Measurements from ENCODE around the gene IPCEF1.

The IPCEF1 gene

DNA sequence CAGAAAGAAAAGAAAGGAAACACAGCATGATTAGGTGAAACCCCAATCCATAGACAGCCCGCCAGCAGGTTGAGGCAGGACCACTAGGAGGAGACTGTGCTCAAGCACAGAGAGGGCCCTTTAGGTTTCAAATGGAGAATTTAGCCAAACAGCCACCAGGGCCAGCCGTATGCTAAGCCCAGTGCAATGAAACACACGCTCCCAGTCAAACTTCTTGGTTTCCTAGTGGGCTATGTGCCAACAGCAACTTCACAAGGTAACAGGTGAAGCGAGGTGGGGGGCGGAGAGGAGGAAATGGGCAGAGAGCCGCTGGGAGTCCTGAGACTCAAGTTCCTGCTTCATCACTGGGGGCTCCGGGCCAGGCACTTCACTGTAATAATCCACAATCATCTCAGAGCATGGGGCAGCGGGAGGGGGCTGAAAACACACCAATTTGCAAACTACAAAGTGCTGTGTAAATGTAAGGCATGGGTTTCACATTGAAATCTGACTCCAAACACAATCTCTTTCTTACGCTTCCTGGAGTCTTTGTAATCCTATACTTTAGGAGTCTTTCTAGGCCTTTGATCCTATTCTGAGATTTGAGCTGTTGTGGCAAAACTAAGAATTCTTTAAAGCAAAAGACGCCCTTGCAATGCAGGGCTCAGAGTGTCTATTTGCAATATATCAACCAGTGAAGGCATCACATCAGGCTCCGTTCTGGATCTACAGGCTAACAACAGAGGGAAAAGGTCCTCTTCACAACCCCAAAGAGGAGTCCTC lies 200.3 kb downstream of the IPCEF1 start:
- DNase-seq, result peak; percentile 40

DNA sequence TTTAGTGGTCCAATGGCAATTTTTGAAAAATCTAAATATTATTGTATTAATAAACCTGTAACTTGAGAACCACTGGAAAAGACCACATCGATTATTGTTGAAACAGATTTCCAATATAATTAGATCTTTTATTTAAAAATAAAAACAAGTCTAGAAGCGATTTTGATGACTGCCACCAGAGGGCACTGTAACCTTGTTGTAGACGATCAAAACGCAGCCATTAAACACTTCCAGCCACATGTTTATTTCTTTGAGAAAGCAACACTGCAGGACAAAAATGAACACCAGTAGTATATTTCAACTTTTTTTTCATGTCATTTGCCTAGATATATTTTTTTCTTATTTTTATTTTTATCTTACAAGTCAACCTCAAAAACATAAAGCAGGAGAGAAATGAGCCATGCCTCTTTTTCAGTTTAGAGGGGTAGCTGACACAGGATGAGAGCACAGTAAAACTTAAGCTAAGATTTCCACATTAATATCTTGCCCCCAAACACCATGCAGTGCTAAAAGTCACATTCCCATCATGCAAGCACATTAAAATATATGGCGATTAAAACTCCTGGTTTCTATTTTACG lies 202.1 kb downstream of the IPCEF1 start:
- DNase-seq, result peak; percentile 74

DNA sequence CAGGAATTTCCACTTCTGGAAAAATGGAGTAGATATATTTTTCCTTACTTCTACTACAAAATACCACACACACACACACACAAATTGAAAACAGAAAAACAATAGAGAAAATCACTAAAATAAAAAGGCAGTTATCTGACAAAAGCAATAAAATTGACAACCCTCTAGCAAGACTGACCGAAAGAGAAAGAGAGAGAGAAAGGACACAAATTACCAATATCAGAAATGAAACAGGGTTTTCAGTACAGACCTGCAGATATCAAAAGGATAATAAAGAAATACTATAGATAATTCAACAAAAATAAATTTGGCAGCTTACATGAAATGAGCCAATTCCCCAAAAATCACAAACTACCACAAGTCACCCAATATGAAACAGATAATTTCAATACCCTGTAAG lies 212.8 kb downstream of the IPCEF1 start:
- no peak for DNase-seq

DNA sequence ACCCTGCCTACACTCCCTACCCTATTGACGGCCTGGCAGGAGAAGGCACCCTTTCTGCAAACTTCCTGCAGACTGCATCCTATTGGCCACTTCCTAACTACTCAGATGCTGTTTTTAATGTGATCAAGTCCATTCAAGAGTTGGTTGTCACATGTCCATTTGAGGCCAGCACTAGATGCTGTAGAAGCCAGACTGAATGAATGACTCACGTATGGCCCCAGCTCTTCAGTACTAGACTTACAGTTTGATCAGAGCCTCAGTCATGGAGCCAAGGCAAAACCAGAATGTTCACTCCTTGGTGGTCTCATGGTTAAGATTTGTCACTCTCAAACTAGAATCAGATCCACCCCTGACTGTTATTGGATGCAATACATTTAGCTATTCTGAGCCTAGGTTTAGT lies 215.9 kb downstream of the IPCEF1 start:
- no peak for DNase-seq

DNA sequence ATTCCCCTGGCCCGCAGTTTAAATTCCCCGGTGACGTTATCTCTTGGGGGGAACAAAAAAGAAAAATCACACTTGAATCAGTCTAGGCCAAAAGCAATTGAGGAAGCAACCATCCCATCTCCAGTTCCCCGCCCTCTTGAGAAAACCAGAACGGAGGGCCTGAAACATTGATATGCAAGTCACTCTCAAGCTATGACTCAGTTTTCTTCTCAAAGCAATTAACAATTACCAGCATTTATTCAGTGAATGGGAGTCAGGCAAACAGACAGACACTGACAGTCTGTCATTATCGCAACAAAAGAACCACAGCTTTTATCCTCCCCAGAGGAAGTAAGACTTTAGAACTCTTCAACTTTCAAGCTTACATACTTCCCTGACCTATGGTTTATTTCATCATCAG lies 216.7 kb downstream of the IPCEF1 start:
- DNase-seq, result peak; percentile 43

DNA sequence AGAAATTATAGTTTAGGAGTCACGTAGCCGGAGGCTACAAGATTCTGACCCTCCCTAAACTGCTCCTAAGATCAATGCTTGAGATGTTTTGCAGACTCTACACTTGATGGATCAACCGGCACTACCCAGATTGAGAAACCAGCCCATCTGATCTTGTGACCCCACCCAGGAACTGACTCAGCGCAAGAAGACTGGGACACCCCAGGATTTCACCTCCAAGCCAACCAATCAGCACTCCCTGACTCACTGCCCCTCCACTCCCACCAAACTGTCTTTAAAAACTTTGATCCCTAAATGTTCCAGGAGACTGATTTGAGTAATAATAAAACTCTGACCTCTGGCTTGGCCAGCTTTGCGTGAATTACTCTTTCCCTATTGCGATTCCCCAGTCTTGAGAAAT lies 217.8 kb downstream of the IPCEF1 start:
- DNase-seq, result no peak

DNA sequence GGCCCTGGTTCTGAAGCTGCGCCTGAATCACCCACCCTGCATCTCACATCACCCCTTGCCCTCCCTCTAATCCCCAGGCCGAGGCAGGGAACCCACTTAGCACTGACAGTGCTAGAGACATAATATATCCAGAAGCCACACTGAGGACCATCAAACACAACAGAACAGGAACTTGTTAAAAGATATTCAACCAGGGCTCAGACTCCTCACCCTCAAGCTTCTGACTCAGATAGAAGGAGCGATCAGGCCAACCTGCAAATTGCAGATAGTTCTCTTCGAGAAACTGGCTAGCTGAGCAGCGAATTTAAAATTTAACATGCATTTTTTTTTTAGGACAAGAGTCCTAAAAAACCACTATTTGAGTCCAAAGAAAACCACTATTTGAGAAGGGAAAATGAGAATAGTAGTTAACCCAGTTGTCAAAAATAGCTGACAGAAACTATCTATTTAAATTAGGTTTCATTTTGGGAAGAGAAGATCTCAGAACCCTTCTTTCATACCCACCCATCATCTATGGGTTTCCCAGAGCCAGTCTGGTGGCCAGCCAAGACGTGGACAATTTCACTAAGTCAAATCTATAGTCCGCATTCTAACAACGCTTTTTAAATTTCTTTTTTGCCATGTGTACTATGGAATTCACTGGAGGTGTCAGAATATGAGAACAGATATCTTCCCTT lies 222.0 kb downstream of the IPCEF1 start:
- DNase-seq, result no peak

DNA sequence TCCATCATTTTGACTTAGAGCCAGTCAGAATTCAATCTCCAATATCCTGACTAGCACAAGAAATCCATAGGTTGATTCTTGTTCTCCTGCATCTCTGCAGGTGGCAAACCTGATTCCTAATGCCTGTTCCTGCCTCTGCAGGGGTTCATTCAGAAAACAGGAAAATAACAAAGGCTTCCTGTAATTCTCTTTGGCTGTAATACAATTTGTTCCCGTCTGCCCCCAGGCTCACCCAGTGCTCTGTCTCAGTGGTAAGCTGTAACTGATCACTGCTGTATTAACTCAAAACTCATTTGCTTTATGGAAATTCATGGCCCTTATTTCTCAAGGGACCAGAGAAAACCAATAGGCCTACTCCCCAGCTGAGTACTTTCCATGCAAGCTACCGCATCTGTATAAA lies 228.9 kb downstream of the IPCEF1 start:
- DNase-seq, result no peak

DNA sequence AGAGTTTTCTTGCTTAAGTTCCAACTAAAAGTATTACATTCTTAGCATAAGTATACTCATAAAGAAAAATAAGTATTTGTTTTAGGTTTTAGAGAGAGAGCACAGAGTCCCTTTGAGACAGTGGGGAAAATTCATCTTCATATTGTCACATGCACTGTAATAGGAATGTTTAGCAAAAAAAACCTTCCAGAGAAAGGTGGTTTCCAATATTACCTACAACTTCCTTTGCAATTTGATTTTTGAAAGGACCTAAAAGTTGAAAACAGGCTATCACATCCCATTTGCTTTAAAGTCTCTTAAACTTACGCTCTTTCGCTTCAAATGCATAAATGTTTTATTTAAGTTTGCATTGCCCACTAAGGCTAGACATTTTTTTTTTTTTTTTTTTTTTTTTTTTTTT lies 231.2 kb downstream of the IPCEF1 start:
- DNase-seq, result no peak

DNA sequence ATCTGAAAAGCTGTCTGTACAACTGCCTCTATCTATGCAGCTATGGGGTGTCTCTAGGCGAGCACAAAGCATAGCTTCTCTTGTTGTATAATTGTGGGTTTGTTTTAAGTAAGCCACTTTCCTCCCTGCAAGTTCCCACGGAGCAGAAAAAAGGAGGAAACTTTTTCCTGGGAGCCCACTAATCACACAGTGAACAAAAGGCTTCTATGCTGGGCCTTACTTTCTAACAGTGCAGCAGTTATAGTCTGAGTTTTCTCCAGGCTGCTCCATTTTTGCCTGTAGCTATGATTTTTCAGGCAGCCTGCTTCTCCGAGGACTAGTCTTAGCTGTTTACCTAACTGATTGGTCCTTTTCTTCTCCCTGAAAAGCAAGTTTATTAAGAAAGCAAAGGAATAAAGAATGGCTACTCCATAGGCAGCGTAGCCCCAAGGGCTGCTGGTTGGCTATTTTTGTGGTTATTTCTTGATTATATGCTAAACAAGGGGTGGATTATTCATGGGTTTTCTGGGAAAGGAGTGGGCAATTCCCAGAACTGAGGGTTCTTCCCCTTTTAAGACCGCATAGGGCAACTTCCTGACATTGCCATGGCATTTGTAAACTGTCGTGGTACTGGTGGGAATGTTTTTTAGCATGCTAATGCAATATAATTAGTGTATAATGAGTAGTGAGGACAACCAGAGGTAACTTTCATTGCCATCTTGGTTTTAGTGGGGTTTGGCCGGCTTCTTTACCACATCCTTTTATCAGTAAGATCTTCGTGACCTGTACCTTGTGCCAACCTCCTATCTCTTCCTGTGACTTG lies 233.2 kb downstream of the IPCEF1 start:
- DNase-seq, result peak; percentile 10

DNA sequence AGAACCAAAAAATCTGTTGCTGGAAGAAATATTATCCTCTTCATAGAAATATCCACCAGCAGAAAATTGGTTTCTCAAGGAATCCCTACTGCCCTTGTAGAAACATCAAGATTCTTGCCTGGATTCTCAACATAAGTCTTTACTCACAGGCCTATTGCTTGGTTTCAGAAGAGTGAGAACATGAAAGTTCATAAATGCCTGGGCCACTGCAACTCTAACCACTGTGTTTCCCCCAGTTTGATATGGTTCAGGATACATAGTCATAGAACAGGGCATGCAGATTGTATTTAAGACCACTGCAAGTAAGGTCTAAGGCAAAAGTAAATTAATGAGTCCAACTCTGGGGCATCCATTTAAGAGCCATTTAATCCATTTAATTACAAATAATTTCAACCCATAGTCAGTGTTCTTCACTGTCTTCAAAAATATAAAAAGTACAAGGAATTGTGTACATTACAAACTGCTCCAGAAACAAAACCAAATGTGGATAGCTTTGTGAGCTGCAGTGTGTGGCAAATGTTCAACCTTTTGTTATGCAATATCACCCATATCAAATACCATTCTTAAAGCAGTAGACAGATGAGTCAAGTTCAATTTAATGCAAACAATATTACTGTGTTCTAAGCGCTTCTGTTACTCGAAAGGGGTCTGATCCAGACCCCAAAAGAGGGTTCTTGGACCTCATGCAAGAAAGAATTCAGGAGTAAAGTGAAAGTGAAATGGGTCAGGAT lies 234.2 kb downstream of the IPCEF1 start:
- no peak for DNase-seq

DNA sequence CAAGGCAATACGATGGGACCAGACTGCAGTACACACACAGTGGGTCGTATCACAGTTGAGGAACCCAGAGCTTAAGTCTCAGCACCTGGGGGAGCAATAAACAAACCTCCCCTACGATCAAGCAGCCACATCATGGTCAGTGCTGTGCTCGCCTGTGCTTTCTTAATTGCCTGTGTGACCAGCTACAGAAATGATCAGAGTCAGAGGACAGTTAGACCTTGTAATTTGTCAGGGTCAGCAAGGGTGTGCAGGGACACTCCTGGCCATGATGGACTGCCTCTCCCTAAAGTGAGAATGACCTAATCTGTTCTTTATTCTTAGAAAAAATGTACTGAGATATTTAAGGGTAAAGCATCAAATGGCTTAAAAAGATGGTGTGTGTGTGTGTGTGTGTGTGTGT lies 239.1 kb downstream of the IPCEF1 start:
- DNase-seq, result no peak

DNA sequence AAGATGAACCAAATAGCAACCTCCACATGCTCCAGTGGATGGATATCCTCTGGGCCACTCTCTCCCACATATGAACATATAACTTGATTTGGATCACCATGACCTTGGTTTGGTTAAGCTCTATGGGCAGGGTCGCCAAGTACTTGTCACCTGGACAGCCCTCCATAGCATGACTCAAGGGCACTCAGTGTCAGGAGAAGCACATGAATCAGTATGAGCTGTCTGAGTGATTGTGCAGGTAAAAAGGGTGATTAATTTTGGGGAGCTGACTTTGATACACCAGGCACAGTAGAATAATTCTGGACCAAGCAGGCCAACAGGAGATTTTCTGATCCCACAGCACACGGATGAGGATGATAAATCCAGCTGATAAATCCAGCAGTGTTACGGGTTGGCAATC lies 243.2 kb downstream of the IPCEF1 start:
- DNase-seq, result no peak

DNA sequence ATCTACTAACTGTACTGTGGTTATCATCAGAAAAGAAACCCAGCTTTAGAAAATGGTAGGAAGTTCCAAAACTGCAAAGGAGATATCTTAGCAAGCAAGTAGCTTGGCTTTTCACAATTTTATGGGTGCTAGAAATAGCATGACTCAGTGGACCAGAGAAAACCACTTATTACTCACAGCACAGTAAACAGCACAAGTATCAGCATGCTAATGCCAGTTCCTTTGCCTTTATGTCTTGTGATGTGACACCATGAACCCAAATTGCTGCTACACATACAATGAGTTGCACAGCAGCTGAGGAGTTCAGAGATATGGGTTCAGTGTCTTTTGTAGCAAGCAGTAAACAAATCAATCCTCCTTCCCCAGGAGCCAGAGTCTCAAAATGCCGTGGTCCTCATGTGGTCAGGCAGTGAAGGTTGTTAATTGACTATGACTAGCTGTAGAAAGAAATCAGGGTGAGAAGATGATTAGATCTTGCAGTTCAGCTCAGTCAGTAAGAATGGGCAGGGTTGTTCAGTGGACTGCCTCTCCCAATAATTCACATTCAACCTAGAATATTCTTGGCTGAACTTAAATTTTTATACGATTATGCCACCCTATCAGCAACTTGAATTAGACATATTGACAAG lies 244.3 kb downstream of the IPCEF1 start:
- DNase-seq, result no peak

DNA sequence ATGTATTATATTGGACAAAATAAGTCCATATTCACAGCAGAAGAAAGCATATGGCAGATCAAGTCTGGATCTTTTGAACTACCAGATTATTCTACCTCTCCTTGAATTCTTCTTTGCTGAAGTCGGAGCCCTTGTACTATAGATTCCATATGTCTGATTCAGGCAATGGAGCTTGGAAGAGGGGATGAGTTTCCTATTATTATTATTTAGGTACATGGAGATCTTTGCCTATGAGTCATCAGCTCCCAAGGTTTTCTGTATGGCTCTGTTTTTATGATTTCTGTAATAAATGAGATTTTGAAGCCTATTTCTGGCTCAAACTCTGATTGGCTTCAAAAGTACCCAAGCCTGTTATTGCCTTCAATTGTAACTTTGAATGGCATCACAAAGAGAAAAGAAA lies 245.6 kb downstream of the IPCEF1 start:
- no peak for DNase-seq

DNA sequence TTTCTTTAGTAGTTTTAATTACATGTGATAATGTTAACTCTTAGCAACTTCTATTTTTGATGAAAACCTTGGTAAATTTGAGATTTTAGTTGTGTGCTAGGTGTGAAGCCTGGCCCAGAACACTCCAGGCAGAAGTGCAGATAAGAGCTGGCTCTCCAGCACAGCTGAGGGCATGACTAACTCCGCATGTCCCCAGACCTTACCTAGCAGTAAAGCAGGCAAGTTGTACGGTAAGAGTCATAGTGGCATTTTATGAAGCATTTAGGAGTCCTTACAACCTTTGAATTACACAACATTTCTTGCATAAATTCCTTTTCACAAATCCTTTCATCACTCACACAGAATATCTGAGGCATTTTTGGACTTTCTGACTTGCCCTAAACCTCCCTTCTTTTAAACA lies 250.4 kb downstream of the IPCEF1 start:
- DNase-seq, result no peak

All from hematopoietic multipotent progenitor cell treated with erythropoietin and hydrocortisone succinate and interleukin-3 and kit ligand, for 8 days (in vitro differentiated cells).